Fibroblast of lung (primary cell): Measurements from ENCODE around the gene PRPF40B.

Source experiments
- EZH2 ChIP-seq: IDR thresholded peaks from 2 replicates; pipeline ENCODE4 v1.5.1; 2012; ENCODE audit warnings: low read length, control low read depth, mild to moderate bottlenecking; ENCODE audit errors: missing control alignments
- TF ChIP-seq, protein P1 (sequence below), 2 donors: IDR thresholded peaks in 1 of 2; conservative IDR thresholded peaks in 1 of 2; 1 replicate in 1 of 2; 2 replicates in 1 of 2; pipeline ENCODE4 v1.5.1; 2011 to 2012; ENCODE audit warnings: low read length in 2 of 2, control low read depth in 1 of 2, inconsistent platforms in 1 of 2, low read depth in 1 of 2, mild to moderate bottlenecking in 1 of 2

DNA sequence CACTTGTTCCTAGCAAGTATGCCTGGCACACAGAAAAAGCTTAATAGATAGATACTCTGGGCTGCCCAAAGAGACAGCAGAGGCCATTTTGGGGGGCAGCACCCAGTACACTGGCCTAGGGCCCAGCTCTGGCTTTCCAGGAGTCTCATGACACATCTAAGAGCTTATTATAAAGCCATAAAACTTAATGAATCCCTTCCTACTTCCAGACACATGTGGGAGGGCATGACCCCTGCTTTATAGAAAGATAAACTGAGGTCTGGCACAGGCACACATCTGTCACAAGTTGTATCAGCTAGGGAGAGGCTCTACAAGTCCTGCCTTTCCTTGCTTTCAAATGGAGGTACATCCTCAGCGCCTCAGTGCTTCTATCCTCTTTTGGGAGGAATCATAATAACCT, 56.7 kb downstream of the PRPF40B start:
- TF ChIP-seq, protein P1, sequence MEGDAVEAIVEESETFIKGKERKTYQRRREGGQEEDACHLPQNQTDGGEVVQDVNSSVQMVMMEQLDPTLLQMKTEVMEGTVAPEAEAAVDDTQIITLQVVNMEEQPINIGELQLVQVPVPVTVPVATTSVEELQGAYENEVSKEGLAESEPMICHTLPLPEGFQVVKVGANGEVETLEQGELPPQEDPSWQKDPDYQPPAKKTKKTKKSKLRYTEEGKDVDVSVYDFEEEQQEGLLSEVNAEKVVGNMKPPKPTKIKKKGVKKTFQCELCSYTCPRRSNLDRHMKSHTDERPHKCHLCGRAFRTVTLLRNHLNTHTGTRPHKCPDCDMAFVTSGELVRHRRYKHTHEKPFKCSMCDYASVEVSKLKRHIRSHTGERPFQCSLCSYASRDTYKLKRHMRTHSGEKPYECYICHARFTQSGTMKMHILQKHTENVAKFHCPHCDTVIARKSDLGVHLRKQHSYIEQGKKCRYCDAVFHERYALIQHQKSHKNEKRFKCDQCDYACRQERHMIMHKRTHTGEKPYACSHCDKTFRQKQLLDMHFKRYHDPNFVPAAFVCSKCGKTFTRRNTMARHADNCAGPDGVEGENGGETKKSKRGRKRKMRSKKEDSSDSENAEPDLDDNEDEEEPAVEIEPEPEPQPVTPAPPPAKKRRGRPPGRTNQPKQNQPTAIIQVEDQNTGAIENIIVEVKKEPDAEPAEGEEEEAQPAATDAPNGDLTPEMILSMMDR (conservative IDR thresholded peaks at IDR 0.05 in 1 of 2, IDR thresholded peaks at IDR 0.05 in 1 of 2; ENCODE audit: low read depth in 1 of 2, low read length in 2 of 2) = no peak
- no peak for TF ChIP-seq EZH2
